SK-MEL-5 (cell line): ENCODE measurements around the gene ENO2. TPM values are rescaled to one million over a fixed set of nuclear protein-coding genes. Genes with fewer than 3 reads are reported as not detected.
A peak's percentile ranks its signal among the peaks of the same experiment; 100 is the strongest.
"Not testable (repeated sequence)": the region's sequence is repeated elsewhere in the genome, so short reads cannot be mapped to it uniquely, and the experiment has no call there.

Experiments used
- DNase-seq: peaks from one replicate; pipeline ENCODE4 v3.0.0-alpha.2; 2016; ENCODE audit warnings: low read depth, low spot score
- in situ Hi-C: cut with HindIII; loops from 2 replicates; pipeline ENCODE4 v1.10.0; 2016; ENCODE audit warnings: low sequenced_read_pairs, high pct_unique_total_duplicates, low pct_unique_long_range_greater_than_20kb
- polyA plus RNA-seq, 2 experiments: library from polyadenylated mRNA; depleted of rRNA; stranded (reverse); fragments of >200 nt; gene quantifications; 2 replicates each; pipeline ENCODE4 v1.2.3, GENCODE V29; 2015
- total RNA-seq: library from RNA; depleted of rRNA; stranded (reverse); fragments of >200 nt; shearing (Covaris generic); gene quantifications from 2 replicates; pipeline ENCODE4 v1.2.3, GENCODE V29; 2014; rRNA removed

ENO2 gene
- 14.5 and 16.5 TPM in 2 replicates for total RNA-seq
- polyA plus RNA-seq (2015; cell fraction: cytosol; rRNA removed), result 20.2 and 24.5 TPM in 2 replicates
- 76.5 and 81.0 TPM in 2 replicates for polyA plus RNA-seq (2015; cell fraction: nucleus; rRNA removed)

DNA sequence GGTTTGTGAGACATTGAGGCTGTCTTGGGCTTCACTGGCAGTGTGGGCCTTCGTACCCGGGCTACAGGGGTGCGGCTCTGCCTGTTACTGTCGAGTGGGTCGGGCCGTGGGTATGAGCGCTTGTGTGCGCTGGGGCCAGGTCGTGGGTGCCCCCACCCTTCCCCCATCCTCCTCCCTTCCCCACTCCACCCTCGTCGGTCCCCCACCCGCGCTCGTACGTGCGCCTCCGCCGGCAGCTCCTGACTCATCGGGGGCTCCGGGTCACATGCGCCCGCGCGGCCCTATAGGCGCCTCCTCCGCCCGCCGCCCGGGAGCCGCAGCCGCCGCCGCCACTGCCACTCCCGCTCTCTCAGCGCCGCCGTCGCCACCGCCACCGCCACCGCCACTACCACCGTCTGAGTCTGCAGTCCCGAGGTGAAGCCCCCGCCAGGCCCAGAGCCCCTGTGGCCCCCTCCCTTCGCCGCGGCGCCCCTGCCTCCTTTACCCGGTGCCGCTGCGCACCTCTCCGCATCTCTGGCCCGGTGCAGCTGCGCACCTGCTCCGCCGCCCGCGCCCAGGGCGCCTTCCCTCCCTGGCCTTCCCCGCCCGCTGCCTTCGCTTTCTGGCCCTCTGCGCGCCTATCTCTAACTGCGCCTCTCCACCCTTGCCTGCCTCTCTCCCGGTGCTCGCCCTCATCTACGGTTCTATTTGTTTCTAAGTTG is at the start of gene ENO2:
ENO2 (plus strand) TSS at position 335 of the 701 bp plus-strand sequence. CDS start 1,253 bp downstream, outside the sequence.
- in situ Hi-C loops, result no loop called here
- DNase-seq, result no peak

GRCh38 chr12:6865307-6865706 is 49.1 kb upstream of the ENO2 start:
- DNase-seq, in situ Hi-C loops: not testable (repeated sequence)

DNA sequence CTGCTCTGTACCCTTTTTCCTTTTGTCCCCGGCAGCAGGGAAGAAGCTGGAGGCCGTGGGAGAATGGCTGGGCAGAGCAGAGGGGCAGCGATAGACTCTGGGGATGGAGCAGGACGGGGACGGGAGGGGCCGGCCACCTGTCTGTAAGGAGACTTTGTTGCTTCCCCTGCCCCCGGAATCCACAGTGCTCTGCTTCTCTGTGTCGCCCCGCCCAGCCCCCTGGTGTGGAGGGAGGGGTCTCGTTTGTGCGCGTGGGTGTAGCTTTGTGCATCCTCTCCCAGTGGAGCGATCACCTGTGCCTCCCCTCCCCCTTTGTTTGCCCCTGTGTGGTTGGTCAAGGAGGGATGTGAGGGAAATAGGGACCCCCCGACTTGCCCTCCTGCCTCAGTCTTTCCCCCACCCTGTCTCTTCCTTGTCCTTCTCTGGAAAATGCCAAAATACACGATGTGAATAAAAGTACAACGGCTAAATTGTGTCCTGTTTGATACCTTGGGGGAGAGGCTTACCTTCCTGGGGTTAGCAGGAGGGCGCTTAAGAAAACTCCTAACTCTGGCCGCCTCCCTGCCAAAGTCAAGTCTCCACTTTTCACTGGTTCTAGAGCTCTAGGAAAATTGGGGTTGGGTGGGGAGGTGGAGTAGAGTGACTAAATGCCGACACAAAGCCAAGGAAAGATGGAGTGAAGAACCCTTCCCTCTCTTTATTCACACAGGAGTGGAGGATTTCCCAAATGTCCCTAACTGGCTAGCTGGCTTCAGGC is 48.0 kb upstream of the ENO2 start:
- in situ Hi-C loops, result no loop called here
- no peak for DNase-seq

DNA sequence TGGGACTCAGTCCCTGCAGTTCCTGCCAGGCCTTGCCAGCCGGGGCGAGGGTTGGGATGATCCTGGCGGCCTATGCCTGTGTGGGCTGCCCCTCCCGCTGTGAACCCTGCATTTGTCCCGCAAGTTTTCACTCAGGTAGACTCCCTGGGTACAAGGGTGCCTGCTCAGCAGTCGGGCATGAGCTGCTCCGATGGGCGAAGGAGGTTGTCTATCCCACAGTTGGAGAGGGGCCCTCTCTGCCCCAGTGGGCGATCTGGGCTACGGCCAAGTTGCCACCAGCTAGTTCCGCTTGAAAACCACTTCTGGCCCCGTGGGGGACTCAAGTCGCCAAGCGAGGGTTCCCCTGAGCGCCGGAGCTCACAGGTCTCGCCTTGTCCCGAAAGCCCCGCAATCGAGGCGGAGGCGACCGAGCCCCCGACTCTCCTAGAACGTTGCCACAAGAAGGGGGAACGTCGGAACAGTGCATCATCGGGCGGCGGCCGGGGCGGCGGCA is 47.4 kb upstream of the ENO2 start:
- DNase-seq, result no peak
- in situ Hi-C loops, result no loop called here

GRCh38 chr12:6867413-6868210 is 46.8 kb upstream of the ENO2 start, which contains the start of gene TPI1:
TPI1 (plus strand) TSS chr12:6867531; CDS start chr12:6867567, 36 bp downstream.
- DNase-seq, result peak; percentile 77
- in situ Hi-C loops, result no loop called here

GRCh38 chr12:6868211-6869048 is 46.0 kb upstream of the ENO2 start:
- in situ Hi-C loops, result no loop called here
- DNase-seq, result no peak

GRCh38 chr12:6869049-6870021 is 45.0 kb upstream of the ENO2 start:
- in situ Hi-C loops, result no loop called here
- DNase-seq, result peak; percentile 82

DNA sequence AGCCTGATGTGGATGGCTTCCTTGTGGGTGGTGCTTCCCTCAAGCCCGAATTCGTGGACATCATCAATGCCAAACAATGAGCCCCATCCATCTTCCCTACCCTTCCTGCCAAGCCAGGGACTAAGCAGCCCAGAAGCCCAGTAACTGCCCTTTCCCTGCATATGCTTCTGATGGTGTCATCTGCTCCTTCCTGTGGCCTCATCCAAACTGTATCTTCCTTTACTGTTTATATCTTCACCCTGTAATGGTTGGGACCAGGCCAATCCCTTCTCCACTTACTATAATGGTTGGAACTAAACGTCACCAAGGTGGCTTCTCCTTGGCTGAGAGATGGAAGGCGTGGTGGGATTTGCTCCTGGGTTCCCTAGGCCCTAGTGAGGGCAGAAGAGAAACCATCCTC is 44.1 kb upstream of the ENO2 start:
- in situ Hi-C loops, DNase-seq: not testable (repeated sequence)

DNA sequence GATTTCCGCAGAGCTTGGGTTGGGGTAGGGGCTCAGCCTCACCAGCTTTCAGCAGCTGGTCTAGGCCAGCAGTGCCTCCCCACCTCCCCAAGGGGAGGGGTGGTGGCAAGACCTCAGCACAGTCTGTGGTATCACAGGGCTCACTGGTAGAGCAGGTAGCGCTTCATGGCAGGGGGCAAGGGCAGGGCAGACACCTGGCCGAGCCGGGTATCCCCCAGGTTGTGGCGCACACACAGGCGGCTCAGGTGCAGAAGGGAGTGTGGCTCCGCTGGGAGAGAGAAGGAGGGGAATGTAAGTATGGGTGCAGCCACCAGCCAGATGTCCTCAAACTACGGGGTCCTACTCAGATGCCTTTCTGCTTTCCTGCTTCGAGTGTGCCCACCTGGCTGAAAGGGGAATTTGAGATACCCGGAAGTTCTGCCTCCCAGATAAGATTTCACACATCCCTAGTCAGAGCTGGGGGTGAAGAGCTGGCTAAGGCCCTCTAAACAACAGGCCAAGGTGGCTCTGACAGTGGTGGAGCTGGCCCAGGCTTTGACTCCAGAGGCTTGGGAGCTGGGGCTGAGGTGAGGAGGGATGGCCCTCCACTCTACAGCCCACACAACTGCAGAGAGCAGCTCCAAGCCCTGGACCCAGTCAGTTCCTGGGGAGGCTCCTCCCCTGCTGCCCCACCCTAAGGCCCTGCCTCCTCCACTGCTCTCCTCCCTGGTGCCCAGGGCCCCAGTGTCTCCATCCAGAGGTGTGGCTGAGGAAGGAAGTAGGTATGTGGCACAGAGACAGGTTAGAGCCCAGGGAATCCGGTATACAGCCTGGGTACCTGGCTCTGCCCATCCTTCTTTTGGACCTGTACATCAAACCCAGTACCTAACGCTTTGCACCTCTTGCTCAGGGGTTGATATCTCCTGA is 43.1 kb upstream of the ENO2 start:
- in situ Hi-C loops, result no loop called here
- peak; percentile 62 for DNase-seq

- in situ Hi-C loops, result no loop called here
- DNase-seq, result peak; percentile 77
Observed at GRCh38 chr12:6872073-6873048, 42.0 kb upstream of the ENO2 start.

GRCh38 chr12:6873094-6874014 is 41.0 kb upstream of the ENO2 start, which contains the start of gene SPSB2:
SPSB2 (minus strand) TSS chr12:6873303; CDS start chr12:6872901, 402 bp downstream.
- in situ Hi-C loops, result no loop called here
- DNase-seq, result peak; percentile 94

DNA sequence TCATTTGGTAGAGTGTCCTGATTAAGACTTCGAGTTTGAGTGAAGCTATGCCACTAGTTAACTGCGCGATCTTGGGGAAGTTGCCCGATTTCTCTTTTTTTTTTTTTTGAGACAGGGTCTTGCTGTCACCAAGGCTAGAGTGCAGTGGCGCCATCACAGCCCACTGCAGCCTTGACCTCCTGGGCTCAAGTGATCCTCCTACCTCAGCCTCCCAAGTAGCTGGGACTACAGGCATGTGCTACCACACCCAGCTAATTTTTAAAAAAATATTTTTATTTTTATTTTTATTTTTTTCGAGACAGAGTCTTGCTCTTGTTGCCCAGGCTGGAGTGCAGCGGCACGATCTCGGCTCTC is 40.4 kb upstream of the ENO2 start:
- in situ Hi-C loops, DNase-seq: not testable (repeated sequence)

DNA sequence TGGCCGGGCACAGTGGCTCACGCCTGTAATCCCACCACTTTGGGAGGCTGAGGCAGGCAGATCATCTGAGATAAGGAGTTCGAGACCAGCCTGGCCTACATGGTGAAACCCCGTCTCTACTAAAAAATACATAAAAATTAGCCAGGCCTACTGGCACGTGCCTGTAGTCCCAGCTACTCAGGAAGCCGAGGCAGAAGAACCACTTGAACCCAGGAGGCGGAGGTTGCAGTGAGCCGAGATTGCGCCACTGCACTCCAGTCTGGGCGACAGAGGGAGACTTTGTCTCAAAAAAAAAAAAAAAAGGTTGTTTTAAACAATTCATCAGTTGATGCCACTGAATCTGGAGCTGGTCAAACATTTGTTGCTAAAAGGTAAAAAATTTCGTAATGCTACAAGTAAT is 34.6 kb upstream of the ENO2 start:
- in situ Hi-C loops, DNase-seq: not testable (repeated sequence)
